Fibroblast of lung (primary cell): ENCODE results near the gene MYO10. TPM values are rescaled to one million over a fixed set of nuclear protein-coding genes. Genes with fewer than 3 reads are reported as not detected.

Experiments
- DNase-seq, 2 donors: peaks; one replicate each; pipeline versions ENCODE4 v3.0.0 to v3.0.0-alpha.2; 2010; ENCODE audit warnings: low read depth in 2 of 2
- H2AFZ ChIP-seq: 2 replicates; pipeline ENCODE4 v1.5.1; 2012; ENCODE audit warnings: low read length, control low read depth, inconsistent platforms
- H3K27ac ChIP-seq: 2 replicates; pipeline ENCODE4 v1.5.1; 2011; ENCODE audit warnings: low read length, control low read depth; ENCODE audit not compliant: insufficient read depth
- H3K27me3 ChIP-seq: 2 replicates; pipeline ENCODE4 v1.5.1; 2011; ENCODE audit warnings: mild to moderate bottlenecking, low read length; ENCODE audit not compliant: control insufficient read depth, insufficient read depth
- H3K36me3 ChIP-seq: 2 replicates; pipeline ENCODE4 v1.5.1; 2011; ENCODE audit warnings: low read length; ENCODE audit not compliant: control insufficient read depth, insufficient read depth
- H3K4me1 ChIP-seq: 2 replicates; pipeline ENCODE4 v1.5.1; 2011; ENCODE audit warnings: low read length; ENCODE audit not compliant: control insufficient read depth, insufficient read depth; ENCODE audit errors: extremely low read depth
- H3K4me2 ChIP-seq: 2 replicates; pipeline ENCODE4 v1.5.1; 2011; ENCODE audit warnings: low read length, control low read depth; ENCODE audit not compliant: insufficient read depth; ENCODE audit errors: extremely low read depth
- H3K4me3 ChIP-seq, 4 experiments: fragments of 200-600 bp in 1 of 4; sonication (generic) in 1 of 4; replicated peaks in 1 of 4; 2 replicates each; pipeline ENCODE4 v1.5.1; 2011 to 2016; ENCODE audit warnings: low read length in 4 of 4, low read depth in 3 of 4, mild to moderate bottlenecking in 3 of 4, control low read depth in 2 of 4, inconsistent platforms in 1 of 4, mixed read lengths in 1 of 4; ENCODE audit not compliant: insufficient read depth in 1 of 4; ENCODE audit errors: control extremely low read depth in 1 of 4
- H3K79me2 ChIP-seq: 2 replicates; pipeline ENCODE4 v1.5.1; 2012; ENCODE audit warnings: mild to moderate bottlenecking, low read length, inconsistent platforms; ENCODE audit not compliant: control insufficient read depth, insufficient read depth
- H3K9ac ChIP-seq: 2 replicates; pipeline ENCODE4 v1.5.1; 2011; ENCODE audit warnings: mild to moderate bottlenecking, low read length, control low read depth; ENCODE audit not compliant: insufficient read depth
- H3K9me3 ChIP-seq: 2 replicates; pipeline ENCODE4 v1.5.1; 2012; ENCODE audit warnings: low read depth, low read length; ENCODE audit not compliant: control insufficient read depth, insufficient read depth
- H4K20me1 ChIP-seq: 2 replicates; pipeline ENCODE4 v1.5.1; 2011; ENCODE audit warnings: low read length; ENCODE audit not compliant: control insufficient read depth, insufficient read depth; ENCODE audit errors: extremely low read depth
- CTCF ChIP-seq, 2 donors: IDR thresholded peaks in 1 of 2; conservative IDR thresholded peaks in 1 of 2; 1 replicate in 1 of 2; 2 replicates in 1 of 2; pipeline ENCODE4 v1.5.1; 2011 to 2012; ENCODE audit warnings: low read length in 2 of 2, control low read depth in 1 of 2, inconsistent platforms in 1 of 2, low read depth in 1 of 2, mild to moderate bottlenecking in 1 of 2
- EZH2 ChIP-seq: IDR thresholded peaks from 2 replicates; pipeline ENCODE4 v1.5.1; 2012; ENCODE audit warnings: low read length, control low read depth, mild to moderate bottlenecking; ENCODE audit errors: missing control alignments
- polyA plus RNA-seq, 2 donors: library from polyadenylated mRNA; depleted of rRNA in 1 of 2; stranded (reverse) in 1 of 2; unstranded in 1 of 2; fragments of >200 nt; gene quantifications; 2 replicates each; pipeline ENCODE4 v1.2.1, GENCODE V29; 2011 to 2012; ENCODE audit warnings: missing spikeins in 1 of 2
- total RNA-seq: library from RNA; depleted of rRNA; stranded (reverse); fragments of >200 nt; gene quantifications from 2 replicates; pipeline ENCODE4 v1.2.1, GENCODE V29; 2014

MYO10 gene
- total and polyA plus RNA-seq, 2 donors (not counting 1 experiment from before 2014, with no cell fraction given): 16.6 to 82.2 TPM

DNA sequence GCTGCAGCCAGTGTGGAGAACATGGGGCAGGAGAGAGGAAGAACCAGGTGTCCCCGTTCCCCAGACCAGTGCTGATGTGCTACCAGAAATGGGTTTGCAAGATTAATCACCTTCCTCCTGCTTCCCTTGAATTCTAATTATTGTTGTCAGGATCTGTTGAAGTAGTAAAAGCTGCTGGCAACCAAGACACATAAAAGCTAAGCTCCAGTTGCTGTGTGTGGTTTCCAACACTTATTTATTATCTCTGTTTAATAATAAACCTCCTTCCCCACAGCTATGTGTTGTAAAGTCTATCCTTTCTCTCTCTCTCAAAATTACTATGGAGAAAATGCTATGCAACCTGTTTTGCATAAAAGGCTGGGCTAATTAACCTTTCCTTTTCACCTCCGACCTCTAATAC is 317.0 kb downstream of the MYO10 start:
- DNase-seq: no peak

GRCh38 chr5:16618138-16618897 is 317.8 kb downstream of the MYO10 start:
- no peaks in the 10 kb centered on the region for H3K36me3 ChIP-seq
- H3K4me2 ChIP-seq: no peak overlapping the region
- no peaks in the 10 kb centered on the region for H3K9me3 ChIP-seq
- no peak overlapping the region for H2AFZ ChIP-seq
- H3K4me3 ChIP-seq: no peak overlapping the region
- H3K4me1 ChIP-seq: peaks cover 2% of the 10 kb centered on the region
- no peaks in the 10 kb centered on the region for H4K20me1 ChIP-seq
- H3K27me3 ChIP-seq: peaks cover 22% of the 10 kb centered on the region
- DNase-seq: no peak
- H3K27ac ChIP-seq: no peak overlapping the region
- H3K79me2 ChIP-seq: no peaks in the 10 kb centered on the region
- H3K9ac ChIP-seq: no peak overlapping the region
- no peak for TF ChIP-seq CTCF (conservative IDR thresholded peaks at IDR 0.05 in 1 of 2, IDR thresholded peaks at IDR 0.05 in 1 of 2; ENCODE audit: low read depth in 1 of 2, low read length in 2 of 2)

More for the DNA sequence above, 317.0 kb downstream of the MYO10 start:
- Histone ChIP-seq H3K27ac (no peak overlapping the region), H3K36me3 (no peaks in the 10 kb centered on the region), H3K79me2 (no peaks in the 10 kb centered on the region), H3K4me3 (no peak overlapping the region), H2AFZ (no peak overlapping the region), H3K27me3 (peaks cover 22% of the 10 kb centered on the region), H3K4me2 (no peak overlapping the region), H3K9me3 (no peaks in the 10 kb centered on the region), H3K9ac (no peak overlapping the region), H4K20me1 (no peaks in the 10 kb centered on the region), H3K4me1 (peaks cover 2% of the 10 kb centered on the region)
- no peak for TF ChIP-seq CTCF (conservative IDR thresholded peaks at IDR 0.05 in 1 of 2, IDR thresholded peaks at IDR 0.05 in 1 of 2; ENCODE audit: low read depth in 1 of 2, low read length in 2 of 2)
- TF ChIP-seq EZH2: no peak

DNA sequence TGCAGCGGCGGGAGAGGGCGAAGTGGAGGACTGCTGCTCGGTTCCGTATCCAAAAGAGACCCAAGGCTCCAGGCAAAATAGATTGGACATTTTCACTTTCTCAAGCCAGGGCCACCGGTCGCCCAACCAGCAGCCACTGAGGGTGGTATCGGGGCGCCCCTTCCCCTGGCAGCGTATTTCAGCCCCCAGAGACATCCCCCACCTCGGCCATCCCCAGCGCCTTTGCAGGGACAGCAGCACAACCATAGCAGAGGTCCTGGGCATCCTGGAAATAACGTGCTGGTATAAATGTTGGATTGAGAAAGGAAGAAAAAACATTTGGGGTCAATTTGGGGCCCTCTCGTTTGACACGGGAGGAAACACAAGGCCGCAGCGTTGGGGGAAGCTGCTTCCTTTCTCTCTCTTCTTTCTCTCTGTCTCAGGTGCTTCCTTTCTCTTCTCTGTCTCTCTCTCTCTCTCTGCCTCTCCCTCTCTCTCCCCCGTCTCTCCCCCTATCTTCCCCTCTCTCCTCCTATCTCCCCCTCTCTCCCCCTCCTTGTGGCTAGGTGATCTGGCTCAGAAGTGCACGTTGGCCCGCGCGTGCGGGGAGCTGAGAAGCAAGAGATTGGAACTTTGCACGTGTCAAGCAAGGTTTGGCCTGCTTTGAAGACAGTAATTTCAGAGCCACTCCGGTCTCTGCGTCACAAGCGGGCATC is 318.7 kb downstream of the MYO10 start:
- no peak overlapping the region for H3K9ac ChIP-seq
- peaks cover 20% of the 10 kb centered on the region for H3K27me3 ChIP-seq
- peaks cover 2% of the 10 kb centered on the region for H3K4me1 ChIP-seq
- H2AFZ ChIP-seq: no peak overlapping the region
- no peaks in the 10 kb centered on the region for H3K9me3 ChIP-seq
- peak overlapping the region; percentile 77 for H3K4me2 ChIP-seq
- no peak for DNase-seq
- H4K20me1 ChIP-seq: no peaks in the 10 kb centered on the region
- H3K27ac ChIP-seq: no peak overlapping the region
- H3K36me3 ChIP-seq: no peaks in the 10 kb centered on the region
- no peaks in the 10 kb centered on the region for H3K79me2 ChIP-seq
- TF ChIP-seq EZH2 (no peak), CTCF (conservative IDR thresholded peaks at IDR 0.05 in 1 of 2, IDR thresholded peaks at IDR 0.05 in 1 of 2; ENCODE audit: low read depth in 1 of 2, low read length in 2 of 2) (no peak)
- H3K4me3 ChIP-seq: peak overlapping the region; percentile 23 to 62 (median 45)
